ENCODE data around the gene NANOGP8.
"Not testable (repeated sequence)": the region's sequence is repeated elsewhere in the genome, so short reads cannot be mapped to it uniquely, and the experiment has no call there.

The NANOGP8 gene, protein sequence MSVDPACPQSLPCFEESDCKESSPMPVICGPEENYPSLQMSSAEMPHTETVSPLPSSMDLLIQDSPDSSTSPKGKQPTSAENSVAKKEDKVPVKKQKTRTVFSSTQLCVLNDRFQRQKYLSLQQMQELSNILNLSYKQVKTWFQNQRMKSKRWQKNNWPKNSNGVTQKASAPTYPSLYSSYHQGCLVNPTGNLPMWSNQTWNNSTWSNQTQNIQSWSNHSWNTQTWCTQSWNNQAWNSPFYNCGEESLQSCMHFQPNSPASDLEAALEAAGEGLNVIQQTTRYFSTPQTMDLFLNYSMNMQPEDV

DNA sequence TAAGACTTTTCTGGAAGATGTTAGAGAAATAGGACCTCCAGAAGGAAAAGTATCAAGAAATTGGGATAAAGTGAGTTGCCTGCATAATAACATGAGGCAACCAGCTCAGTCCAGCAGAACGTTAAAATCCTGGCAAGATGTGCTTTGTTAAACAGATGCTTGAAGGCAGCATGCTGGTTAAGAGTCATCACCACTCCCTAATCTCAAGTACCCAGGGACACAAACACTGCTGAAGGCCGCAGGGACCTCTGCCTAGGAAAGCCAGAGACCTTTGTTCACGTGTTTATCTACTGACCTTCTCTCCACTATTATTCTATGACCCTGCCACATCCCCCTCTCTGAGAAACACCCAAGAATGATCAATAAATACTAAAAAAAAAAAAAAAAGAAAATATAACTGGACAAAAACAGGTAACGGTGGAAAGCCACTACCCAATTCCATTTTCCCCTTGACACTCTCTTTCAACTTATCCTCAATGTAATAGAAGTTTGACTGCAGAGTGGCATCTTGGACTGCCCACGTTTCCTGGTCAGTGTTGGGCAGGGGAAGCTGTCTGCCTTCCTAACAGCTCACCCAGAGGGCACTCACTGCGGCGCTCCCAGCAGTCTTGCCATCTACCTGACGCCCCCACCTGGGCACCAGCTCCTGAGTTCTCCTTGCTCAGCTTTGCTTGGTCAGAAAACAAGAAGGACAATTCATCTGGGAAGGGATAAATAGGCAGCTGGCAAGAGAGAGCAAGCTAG is at the start of gene NANOGP8:
TSS of gene NANOGP8 (minus strand) at position 120 of the 744 bp plus-strand sequence. CDS start 185 bp downstream, outside the sequence.
- not testable (repeated sequence) for DNase-seq (ENCODE audit: low read depth, low spot score)

DNA sequence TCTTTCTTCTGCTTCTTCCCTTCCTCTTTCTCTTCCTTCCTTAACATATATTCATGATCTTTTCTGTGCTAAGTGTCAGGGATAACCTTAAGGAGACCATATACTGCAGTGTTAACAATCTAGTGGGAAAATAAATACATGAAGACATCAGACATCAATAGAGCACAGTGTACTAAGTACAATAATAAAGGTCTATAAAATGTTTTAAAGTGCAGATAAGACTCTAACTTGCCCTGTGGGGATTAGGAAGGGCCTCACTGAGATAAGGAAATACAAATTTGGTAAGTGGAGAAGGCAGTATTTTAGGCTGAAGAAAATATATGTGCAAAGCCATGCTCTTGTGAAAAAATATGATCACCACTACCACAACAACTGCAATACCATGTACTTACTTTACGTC is 49.2 kb upstream of the NANOGP8 start:
- no peak for DNase-seq (ENCODE audit: low read depth, low spot score)

DNA sequence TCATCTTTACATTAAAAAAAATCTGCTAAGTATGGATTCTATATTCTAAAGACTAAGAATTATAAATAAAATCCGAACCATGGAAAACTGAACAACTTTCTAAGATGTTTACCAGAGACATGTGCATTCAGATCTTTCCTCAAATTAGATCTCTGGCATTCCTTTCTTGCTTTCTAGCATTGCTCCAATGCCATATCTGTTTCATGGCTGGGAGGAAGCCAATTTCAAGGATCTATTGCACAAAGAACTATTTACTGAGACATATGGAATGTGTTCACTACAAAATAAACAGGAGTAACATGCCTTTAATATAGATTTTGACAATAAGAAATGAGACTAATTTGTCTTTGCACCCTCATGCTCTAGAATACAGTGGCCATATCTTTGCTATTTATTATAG is 45.1 kb upstream of the NANOGP8 start:
- no peak for DNase-seq (ENCODE audit: low read depth, low spot score)

DNA sequence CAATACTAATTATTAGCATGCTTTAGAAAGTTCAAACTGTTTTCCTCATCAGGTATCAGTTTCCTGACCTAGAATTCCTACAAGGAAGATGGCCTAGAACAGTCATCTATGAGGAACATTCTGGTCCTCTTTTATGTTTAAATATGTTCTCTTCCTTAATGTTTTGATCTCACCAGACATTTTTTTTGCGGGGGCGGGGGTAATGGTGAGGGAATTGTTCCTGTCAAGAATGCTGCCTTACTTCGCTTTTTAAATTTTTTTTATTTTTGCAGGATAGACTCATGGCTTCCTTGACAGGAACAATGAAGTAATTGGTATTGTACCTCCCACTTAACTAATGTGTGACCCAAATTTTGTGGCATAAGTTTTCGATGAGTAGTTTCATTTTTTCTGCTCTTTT is 44.3 kb upstream of the NANOGP8 start:
- DNase-seq (ENCODE audit: low read depth, low spot score), result no peak

DNA sequence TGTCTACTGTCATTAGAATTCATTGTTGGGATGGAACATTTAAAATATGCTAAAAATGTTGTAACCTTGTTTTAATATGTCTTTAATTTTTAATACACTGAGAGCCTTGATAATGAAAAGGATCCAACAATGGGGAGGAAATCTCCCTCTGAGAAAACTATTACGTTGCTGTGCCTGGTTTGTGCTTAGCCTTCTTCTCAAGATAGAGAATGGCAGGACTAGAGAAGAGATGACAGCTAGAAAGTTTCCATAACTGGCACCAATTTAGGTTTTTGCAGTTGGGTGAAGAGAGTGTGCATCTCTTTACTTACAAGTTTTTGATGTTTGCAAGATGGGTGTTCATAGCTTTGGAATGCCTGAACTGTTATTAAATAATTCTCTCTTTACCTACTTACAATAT is 42.6 kb upstream of the NANOGP8 start:
- no peak for DNase-seq (ENCODE audit: low read depth, low spot score)

DNA sequence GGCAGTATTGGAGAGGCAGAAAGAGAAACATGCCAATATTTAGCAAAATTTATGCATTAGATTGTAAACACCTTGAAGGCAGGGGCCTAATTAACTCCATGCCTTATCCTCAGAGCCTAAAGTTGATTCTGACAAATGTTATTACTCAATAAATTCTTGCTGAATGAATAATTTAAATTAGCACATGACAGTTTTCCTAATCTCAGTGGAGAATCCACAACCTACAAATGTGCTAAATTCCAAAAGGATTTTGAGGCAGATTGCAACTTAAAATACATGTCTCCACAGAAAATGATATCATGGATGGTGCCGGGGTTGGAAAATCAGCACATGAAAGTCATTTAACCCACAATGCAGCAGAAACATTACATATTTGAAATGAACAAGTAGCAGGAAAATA is 41.1 kb upstream of the NANOGP8 start:
- DNase-seq (ENCODE audit: low read depth, low spot score), result no peak

DNA sequence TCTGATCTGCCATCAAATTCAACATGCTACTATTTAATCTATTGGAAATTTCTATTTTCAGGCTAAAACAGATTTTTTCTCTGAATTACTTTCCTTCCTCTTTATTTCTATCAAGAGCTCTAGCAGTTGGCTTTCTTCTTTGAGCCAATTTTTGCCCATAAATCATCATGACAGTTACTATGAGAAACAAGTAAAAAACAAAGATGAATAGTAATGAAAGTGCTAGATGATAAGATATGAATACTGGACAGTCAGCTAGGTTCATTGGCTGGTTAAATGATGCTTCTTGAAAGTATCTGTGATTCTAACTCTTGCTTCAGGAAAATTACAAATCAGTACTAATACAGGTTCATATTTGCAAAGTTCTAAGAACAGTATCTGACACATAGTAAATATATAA is 38.6 kb upstream of the NANOGP8 start:
- no peak for DNase-seq (ENCODE audit: low read depth, low spot score)

DNA sequence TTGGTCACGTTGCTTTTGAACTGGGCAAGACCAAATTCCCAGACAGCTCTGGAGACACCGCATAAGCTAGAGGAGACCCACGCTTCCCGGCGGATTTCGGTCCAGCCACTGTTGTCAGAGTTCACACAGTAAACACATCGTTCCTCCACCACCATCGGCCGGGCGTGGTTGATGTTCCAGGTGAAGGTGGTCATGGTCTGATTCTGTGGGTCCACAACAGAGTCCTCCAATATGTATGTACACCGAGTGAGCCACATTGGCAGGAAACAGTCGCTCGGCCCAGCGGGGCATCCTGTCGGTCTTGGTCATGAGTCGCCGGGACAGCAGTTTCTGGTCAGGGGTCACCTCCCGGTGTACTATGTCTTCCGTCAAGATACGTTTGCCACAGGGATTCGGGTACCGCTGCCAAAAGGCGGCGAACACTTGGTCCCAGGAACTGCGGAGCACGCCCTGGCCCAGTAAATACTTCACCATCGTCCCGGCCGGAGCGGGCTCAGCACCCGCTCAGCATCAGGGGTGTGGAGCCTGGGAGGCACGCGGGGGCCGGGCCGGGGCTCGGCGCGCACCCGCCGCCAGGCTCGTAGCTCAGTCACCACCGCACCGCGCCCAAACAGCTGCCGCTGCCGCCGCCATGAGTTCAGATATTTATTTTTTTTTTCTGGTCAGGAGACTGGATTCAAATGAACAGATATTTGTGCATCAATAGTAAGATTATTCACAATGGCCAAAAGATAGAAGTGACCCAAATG is 36.7 kb upstream of the NANOGP8 start:
- no peak for DNase-seq (ENCODE audit: low read depth, low spot score)

DNA sequence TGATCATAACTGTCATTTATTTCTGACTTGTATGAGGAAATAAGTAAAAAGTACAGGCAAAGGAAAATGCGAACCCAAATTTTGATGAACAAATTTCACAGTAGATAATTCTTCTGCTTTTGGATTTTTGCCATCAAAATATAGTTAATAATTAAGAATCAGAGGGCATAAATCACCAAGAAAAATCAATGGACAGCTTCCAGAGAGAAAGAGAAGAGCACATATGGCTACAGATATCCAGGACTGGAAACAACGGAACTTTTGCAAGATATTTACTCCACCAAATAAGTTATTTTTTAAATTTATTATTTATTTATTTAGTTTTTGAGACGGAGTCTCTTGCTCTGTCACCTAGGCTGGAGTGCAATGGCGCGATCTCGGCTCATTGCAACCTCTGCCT is 35.1 kb upstream of the NANOGP8 start:
- DNase-seq (ENCODE audit: low read depth, low spot score), result no peak

DNA sequence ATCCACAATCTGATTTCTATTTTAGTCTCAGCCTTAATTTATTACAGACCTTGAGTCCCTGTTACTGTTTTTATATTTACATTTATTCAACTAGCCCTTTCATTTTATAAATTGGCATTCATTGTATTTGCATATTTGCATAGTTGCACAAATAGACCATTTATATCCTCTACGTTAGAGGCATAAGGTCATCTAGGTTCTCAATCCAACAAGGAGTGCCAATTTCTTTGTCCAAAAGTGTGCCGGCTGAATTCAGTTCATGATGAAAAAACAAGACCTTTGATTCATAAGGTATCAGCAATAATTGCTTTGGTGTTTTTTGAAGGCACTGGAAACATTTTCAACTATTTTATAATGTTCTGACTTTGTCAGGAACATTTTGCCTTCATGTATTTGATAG is 33.9 kb upstream of the NANOGP8 start:
- no peak for DNase-seq (ENCODE audit: low read depth, low spot score)

DNA sequence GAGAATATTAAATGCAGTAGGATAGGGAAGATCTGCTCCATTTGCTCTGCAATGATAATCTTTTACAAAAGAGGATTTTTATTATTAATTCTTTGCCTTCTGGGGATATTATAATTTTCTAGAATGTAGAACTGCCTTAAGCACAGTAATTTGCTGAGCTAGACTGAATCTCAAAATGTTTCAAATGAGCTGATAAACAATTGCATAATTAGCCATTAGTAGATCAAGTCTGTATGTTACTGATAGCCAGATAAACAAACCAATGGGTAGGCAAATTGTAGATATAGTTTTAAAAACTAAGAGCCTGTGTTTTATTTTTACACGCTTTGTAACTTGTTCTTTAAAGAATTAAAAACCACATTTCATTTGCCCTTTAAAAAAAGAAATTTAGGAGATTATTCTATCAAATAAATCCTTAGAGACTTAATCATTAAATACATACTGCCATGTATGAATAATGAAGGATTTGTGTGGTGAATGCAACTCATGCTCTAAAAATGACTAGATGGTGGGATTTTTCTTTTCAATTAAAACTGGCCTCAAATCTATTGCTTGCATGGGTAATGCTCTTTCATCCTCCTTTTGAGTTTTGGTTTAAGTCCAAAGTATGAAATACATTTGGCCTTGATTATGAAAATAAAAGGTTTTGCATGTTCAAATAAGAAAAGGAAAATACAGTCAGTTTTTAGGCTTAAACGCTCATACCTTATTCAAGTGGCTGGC is 32.6 kb upstream of the NANOGP8 start:
- DNase-seq (ENCODE audit: low read depth, low spot score), result no peak

DNA sequence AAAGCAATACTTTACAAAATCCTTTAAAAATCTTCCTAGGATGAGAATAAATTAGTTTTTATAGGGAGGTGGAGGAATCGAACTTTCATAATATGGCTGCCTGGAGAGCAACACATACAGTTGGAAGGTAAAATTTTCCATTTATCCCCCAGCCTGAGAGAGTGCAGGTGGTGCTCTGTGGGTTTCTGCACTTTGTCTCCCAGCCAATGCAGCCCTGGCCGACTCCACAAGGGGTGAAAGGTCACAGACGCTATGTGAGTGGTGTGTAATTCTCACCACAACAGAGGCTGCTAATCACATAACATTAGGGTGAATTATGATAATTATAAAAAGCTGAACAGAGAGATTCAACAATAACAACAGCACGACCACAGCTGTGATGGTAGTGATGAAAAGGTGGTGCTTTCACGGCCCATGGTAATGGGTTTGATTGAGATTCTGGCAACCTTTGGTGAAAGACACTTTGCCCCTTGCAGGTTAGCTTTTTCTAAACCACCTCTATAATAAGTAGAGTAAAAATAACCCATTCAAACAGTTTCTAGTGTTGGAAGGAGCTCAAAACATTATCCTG is 30.1 kb upstream of the NANOGP8 start:
- no peak for DNase-seq (ENCODE audit: low read depth, low spot score)

DNA sequence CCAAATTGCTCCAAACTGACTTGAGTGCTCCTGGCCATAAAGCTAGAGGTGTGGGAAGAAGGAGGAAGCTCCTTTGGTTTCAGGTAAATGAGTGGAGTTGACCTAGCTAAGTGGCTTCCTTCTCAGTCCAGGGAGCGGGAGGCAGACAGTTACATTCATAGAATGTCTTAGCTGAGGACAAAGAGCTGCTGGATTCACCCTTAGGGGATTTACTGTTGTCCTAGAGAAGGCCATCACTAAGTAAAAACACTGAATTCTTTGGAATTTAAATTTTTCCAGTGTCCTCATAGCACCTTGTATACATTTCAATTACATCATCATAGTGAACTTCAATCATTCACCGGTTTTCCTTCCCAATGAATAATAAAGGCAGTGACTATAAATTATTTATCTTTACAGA is 27.3 kb upstream of the NANOGP8 start:
- no peak for DNase-seq (ENCODE audit: low read depth, low spot score)

DNA sequence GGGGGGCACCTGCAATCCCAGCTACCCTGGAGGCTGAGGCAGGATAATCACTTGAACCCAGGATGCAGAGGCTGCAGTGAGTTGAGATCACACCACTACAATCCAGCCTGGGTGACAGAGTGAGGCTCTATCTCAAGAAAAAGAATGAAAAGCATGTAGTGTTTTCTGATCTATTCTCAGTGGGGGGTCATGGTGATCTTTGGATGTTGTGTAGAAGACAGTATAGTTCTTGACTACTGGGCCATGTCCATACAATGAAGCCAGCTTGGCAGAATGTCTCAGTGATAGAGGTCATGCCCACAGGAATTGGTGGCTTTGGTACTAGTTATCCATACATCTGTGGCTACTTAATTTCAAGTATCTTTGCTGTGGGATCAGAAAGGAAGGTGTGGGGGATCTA is 26.8 kb upstream of the NANOGP8 start:
- DNase-seq (ENCODE audit: low read depth, low spot score), result no peak

DNA sequence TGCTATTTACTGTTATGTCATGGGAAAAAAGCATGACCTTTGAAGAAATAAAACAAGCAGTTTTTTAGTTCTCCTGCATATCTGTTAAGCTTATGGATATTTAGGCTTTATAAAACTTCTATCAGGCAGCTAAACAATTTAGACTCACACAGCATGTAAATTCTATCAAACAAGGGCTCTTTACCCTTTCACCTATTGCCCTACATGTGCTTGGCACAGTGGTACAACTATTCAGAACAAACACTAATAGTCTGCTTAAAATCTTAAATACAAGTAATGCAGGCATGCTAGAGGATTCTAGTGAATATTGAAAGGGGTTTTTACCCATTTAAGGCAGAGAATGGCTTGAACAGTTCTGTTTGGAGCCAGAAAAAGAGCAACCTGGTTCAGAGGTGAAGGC is 23.4 kb upstream of the NANOGP8 start:
- DNase-seq (ENCODE audit: low read depth, low spot score), result no peak

DNA sequence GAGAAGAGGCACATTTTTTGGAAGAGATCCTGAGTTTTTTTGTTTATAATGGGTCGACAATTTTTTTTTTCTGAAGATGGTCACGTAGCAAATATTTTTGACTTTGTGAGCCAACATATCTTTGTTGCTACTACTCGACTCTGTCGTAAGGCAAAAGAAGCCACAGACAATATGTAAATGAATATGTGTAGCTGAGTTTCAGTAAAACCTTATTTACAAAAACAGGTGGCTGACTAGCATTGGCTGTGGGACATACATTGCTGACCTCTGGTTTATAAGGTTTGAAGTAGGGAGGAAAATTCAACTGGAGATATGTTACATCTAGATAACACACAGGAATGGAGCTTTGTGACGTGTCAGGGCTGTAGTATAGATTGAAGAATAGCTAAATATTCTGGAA is 22.5 kb upstream of the NANOGP8 start:
- DNase-seq (ENCODE audit: low read depth, low spot score), result no peak

DNA sequence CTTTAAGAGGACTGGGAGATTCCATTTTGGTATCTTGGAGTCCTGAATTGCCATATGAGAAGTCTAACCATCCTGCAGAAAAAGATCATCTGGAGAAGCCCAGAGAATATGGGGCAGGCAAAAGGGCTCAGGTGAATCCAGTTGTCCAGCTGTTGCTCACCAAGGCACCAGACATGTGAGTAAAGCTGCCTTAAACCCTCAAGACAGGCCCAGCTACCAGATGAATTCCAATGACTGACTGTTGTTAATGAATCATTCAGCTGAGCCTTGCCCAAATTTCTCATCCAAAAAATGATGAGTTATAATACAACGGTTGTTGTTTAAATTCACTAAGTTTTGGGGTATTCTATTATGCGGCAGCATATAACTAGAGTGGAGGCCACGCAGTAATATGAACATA is 22.0 kb upstream of the NANOGP8 start:
- DNase-seq (ENCODE audit: low read depth, low spot score), result no peak

DNA sequence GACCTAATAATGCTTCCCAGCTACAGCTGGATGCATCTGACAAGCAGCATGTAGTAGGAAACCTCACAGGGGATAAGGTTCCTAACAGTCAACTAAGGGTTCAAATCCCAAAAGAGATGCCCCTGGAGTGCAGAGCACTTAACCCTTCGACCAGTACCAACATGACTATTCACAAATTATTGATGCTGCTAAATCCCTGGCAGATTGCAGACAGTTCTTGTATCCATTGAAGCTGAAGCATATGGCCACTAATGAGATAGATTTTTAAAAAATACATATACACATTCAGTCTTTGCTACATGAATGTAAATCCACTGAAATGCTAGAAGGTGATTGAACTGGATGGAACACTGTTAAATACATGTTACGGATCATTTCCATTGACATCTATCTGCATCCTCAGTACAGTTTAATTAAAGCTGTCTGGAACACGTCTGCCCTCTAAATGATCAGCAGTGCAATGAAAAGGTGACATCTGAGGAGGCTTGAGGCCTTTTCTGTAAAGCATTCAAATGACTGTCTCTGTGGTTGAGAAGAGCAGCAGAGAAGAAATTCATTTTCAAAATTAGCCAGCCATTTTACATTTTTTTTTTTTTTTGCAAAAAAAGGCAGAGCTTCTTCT is 19.5 kb upstream of the NANOGP8 start:
- no peak for DNase-seq (ENCODE audit: low read depth, low spot score)

DNA sequence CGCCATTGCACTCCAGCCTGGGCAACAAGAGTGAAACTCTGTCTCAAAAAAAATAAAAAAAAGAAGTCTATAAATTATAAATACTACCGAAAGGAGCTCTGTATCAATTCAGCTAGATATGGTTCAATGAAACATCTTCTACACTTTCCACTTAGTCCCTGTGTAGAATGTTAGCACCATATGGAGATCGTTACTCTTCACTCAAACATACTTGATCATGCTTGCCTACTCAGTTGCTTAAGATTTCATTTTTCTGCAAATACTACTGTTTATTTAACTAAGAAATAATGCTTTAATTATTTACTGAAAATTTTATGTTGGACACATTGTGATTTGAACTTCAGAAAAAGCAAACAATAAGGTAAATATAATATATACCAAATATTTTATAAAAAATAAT is 17.1 kb upstream of the NANOGP8 start:
- no peak for DNase-seq (ENCODE audit: low read depth, low spot score)

DNA sequence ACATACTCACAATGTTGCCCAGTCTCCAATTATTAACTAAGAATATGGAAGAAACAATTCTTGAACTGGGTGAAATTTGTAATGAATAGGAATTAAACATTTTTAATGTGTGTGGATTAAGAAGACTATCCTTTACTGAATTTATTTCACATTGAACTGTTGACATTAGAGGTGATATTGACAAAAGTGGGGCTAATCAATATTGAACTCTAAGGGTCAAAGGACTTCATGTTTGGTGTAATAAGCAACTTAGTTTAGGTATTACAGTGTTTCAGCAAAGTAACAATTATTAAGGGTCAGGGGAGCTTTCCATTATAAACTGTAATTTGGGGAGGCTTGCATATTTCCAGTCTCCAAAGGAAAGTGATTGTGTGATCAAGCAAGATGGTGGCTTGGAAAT is 16.2 kb upstream of the NANOGP8 start:
- no peak for DNase-seq (ENCODE audit: low read depth, low spot score)

DNA sequence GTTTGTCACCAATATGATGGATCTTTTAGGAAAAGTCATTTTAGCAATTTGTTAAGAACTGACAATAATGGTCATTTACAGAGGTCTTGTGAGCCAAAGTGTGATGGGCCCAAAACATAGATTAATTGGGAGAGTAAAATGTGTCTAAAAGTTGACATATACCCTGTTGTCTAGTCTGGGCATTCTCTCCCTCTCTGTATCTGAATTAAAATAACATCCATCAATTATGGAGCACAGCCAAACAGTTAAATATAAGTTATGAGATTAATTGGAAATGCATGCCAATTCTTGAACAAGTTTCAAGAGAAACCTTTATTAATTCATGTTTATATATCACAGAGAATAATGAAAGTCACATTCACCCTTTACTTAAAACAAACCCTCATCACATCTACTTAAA is 13.6 kb upstream of the NANOGP8 start:
- DNase-seq (ENCODE audit: low read depth, low spot score), result no peak
